Heart right ventricle (tissue), 16 donors: ENCODE results near the gene CCDC194. TPM values are rescaled to one million over a fixed set of nuclear protein-coding genes. Genes with fewer than 3 reads are reported as not detected.
A peak's percentile ranks its signal among the peaks of the same experiment; 100 is the strongest.

Experiments used
- ATAC-seq, 8 donors: fragments of 200-7000 bp; cut with Tn5 transposase; one replicate each; pipeline ENCODE4 v1.9.1; 2020; ENCODE audit warnings: mild to moderate bottlenecking in 8 of 8, moderate library complexity in 8 of 8, moderate number of reproducible peaks in 1 of 8
- DNase-seq, 2 donors: peaks; one replicate each; pipeline ENCODE4 v3.0.0-alpha.2; 2020
- H3K27ac ChIP-seq, 10 donors: fragments of 200-600 bp; sonication (generic) in 2 of 10; one replicate each; pipeline versions ENCODE4 v1.5.0 to v1.8.0; 2020 to 2022; ENCODE audit warnings: mild to moderate bottlenecking in 3 of 10
- H3K27me3 ChIP-seq, 7 donors: fragments of 200-600 bp; one replicate each; pipeline ENCODE4 v1.8.0; 2021 to 2022; ENCODE audit warnings: mild to moderate bottlenecking in 2 of 7
- H3K36me3 ChIP-seq, 9 donors: fragments of 200-600 bp; sonication (generic) in 1 of 9; one replicate each; pipeline versions ENCODE4 v1.5.0 to v1.8.0; 2020 to 2022; ENCODE audit warnings: mild to moderate bottlenecking in 2 of 9
- H3K4me1 ChIP-seq, 9 donors: fragments of 200-600 bp; sonication (generic) in 1 of 9; one replicate each; pipeline versions ENCODE4 v1.5.0 to v1.8.0; 2020 to 2022; ENCODE audit warnings: mild to moderate bottlenecking in 4 of 9
- H3K4me3 ChIP-seq, 10 donors: fragments of 200-600 bp; sonication (generic) in 2 of 10; one replicate each; pipeline versions ENCODE4 v1.5.0 to v1.8.0; 2020 to 2022; ENCODE audit warnings: mild to moderate bottlenecking in 7 of 10, moderate library complexity in 2 of 10
- H3K9me3 ChIP-seq, 11 donors: fragments of 200-600 bp in 10 of 11; sonication (generic) in 2 of 11; one replicate each; pipeline versions ENCODE4 v1.5.0 to v1.8.0; 2013 to 2022; ENCODE audit warnings: mild to moderate bottlenecking in 2 of 11, control low read depth in 1 of 11, moderate library complexity in 1 of 11
- WGBS, 2 donors: extraction: QIAGEN DNeasy Blood & Tissue Kit; methylation state at CpG; one replicate each; pipeline ENCODE4 v1.1.7; 2013; ENCODE audit warnings: inconsistent platforms in 1 of 2; 5-methylcytosine and 5-hydroxymethylcytosine counted together
- intact Hi-C, 10 donors: fragments of 100-400 bp; cut with DNase I; formaldehyde crosslinking; loops; one replicate each; pipeline versions ENCODE4 v1.11.1 to v1.14.2; 2022
- long read RNA-seq, 3 donors: library from polyadenylated mRNA; unstranded; transcript quantifications; one replicate each; pipeline ENCODE4 v2.0.0, GENCODE V29; 2020 to 2021
- polyA plus RNA-seq, 2 donors: library from polyadenylated mRNA; stranded (reverse); fragments of 200-250 nt; gene quantifications; one replicate each; pipeline ENCODE4 v1.2.3, GENCODE V29; 2013
- total RNA-seq, 10 donors: library from RNA; stranded (reverse); fragmentation: NEBNext Ultra II Directional in 3 of 10; extraction: Animal tissue kit (Norgen Biotek cat#: 25700) in 3 of 10; gene quantifications; one replicate each; pipeline versions ENCODE4 v1.2.1 to v1.2.4, GENCODE V29; 2021 to 2023
- TF ChIP-seq, protein P1 (sequence below), 9 donors: fragments of 200-600 bp; sonication (generic) in 2 of 9; IDR thresholded peaks; one replicate each; pipeline versions ENCODE4 v1.5.0 to v1.8.0; 2021 to 2022; ENCODE audit warnings: antibody characterized with exemption in 9 of 9, mild to moderate bottlenecking in 5 of 9, moderate library complexity in 1 of 9
- donor health status: Arrhythmogenic right ventricular cardiomyopathy.
- donor health status: ischemic (EF 13 %, LVEDD 7.1; RV severe dilation, severe dysfunction).
- donor health status: healthy with polysubstance abuse.
- donor health status: DM: no; HTN: yes; CAD: no.
- donor health status: DM: no; HTN: no; CAD: no.
- donor health status: ischemic (EF 25% LVEDD 6.9; RV normal size, moderate dysfunction).
- donor health status: ischemic (EF 25% LVEDD 5.7; RV mildly dilated, moderate dysfunction).
- donor health status: healthy.
- donor health status: DM: yes; HTN: yes; CAD: no.
- donor health status: Ischemic cardiomyopathy.
- donor health status: ischemic (EF 35%, LVEDD 5.7; RV mildly dilated, moderate dysfunction).
- donor health status: nonischemic (EF 11% LVEDD 7.7; RV severe dilation, severe dysfunction).
- donor health status: DM: yes; HTN: yes; CAD: no.
- donor health status: PGD.
- donor health status: ischemic (EF 29% LVEDD 5.4; RV normal size, mild dysfunction).
- donor health status: nonischemic (EF 23%, LVEDD 6.1; RV moderate dilation, normal function).

The CCDC194 gene, protein sequence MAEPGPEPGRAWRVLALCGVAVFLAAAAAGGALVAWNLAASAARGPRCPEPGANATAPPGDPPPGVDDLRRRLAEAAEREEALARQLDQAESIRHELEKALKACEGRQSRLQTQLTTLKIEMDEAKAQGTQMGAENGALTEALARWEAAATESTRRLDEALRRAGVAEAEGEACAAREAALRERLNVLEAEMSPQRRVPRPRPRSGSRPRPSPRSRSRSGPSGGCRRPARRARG
- total RNA-seq (under 1 TPM in 3 of 10 donors, not detected in 7; 0.44 to 0.51 (median 0.50) TPM), polyA plus RNA-seq (1 to 10 TPM in 1 of 2 donors, not detected in 1; 1.0 TPM)
- long read RNA-seq, donor 1, result 0 reads
- long read RNA-seq, donor 2, result 0 reads
- long read RNA-seq, donor 3, result 0 reads

DNA sequence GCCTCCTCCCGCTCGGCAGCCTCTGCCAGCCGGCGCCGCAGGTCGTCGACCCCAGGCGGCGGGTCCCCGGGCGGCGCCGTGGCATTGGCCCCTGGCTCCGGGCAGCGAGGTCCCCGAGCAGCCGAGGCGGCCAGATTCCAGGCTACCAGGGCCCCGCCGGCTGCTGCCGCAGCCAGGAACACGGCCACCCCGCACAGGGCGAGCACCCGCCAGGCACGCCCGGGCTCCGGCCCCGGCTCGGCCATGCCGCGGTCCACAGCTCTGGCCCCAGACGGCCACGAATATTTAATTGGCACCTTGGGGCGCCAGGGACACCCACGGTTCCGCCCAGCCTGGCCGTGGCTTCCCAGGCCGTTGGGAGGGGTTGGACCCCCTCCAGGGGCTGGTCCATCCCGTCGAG lies at the start of gene CCDC194:
CCDC194 (minus strand) TSS at position 283 of the 400 bp plus-strand sequence; CDS start at position 245, 38 bp downstream.
- H3K9me3 ChIP-seq, result peaks cover 0 to 11% (median 0%) of the 10 kb centered on the region in 11 donors
- H3K27me3 ChIP-seq, result peaks cover 0 to 50% (median 15%) of the 10 kb centered on the region in 7 donors
- H3K27ac ChIP-seq, result peak within 1 kb of the TSS in 1 of 10 donors; percentile 64
- ATAC-seq (no peak), DNase-seq (no peak)
- intact Hi-C loops, result loop anchor here in 4 of 10 donors (5.0 to 10.0 kb wide), 3 partner anchors 71 to 102 kb away; partner anchors contain the start of gene NXNL1 (in 1 of the 4)
- peaks cover 0 to 20% (median 0%) of the 10 kb centered on the region in 9 donors for H3K36me3 ChIP-seq
- no peak within 1 kb of the TSS for H3K4me3 ChIP-seq
- H3K4me1 ChIP-seq, result peaks cover 0 to 37% (median 19%) of the 10 kb centered on the region in 9 donors
- WGBS, 2 donors, result 17 to 26% methylated on average over 37 to 41 of the region's 41 CpGs
- TF ChIP-seq, protein P1, sequence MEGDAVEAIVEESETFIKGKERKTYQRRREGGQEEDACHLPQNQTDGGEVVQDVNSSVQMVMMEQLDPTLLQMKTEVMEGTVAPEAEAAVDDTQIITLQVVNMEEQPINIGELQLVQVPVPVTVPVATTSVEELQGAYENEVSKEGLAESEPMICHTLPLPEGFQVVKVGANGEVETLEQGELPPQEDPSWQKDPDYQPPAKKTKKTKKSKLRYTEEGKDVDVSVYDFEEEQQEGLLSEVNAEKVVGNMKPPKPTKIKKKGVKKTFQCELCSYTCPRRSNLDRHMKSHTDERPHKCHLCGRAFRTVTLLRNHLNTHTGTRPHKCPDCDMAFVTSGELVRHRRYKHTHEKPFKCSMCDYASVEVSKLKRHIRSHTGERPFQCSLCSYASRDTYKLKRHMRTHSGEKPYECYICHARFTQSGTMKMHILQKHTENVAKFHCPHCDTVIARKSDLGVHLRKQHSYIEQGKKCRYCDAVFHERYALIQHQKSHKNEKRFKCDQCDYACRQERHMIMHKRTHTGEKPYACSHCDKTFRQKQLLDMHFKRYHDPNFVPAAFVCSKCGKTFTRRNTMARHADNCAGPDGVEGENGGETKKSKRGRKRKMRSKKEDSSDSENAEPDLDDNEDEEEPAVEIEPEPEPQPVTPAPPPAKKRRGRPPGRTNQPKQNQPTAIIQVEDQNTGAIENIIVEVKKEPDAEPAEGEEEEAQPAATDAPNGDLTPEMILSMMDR (IDR thresholded peaks at IDR 0.05), result no peak

DNA sequence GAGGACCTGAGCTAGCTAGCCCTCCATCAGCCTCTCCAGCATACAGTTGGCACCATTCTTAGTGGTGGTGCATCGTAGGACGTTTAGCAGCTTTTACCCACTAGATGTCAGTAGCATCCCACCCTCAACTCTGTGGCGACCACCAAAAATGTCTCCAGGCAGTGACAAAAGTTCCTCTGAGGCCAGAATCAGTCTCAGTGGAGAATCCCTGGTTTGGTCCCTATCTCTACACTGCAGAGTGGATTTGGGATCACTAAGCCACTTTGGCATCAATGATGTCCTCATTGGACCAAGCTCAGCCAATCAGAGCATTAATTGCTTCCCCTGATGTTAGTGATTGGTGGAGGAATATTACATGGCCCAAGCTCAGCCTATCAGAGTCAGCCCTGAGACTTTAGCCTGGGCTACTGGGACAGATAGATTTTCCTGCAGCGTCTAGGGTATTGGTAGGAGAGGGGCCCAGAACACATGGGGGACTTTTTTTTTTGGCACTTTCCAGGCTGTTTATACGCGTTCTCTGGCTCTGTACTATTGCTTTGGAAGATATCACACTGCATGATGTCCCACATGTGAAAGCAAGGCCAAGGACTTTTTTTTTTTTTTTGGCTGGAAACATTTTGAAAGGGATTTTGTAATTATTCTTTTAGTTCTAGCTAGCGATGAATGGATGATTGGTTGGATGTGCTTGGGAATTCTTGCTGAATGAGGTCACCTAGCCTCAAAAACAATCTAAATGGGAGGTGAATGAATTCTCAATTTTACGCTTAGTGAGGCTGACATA lies 47.4 kb upstream of the CCDC194 start:
- H3K4me3 ChIP-seq, result no peak overlapping the region
- TF ChIP-seq, protein P1 (IDR thresholded peaks at IDR 0.05), result peak in 7 of 9 donors; percentile 28 to 59 (median 43)
- peak in 6 of 8 donors; percentile 42 to 67 (median 54) for ATAC-seq
- no peaks in the 10 kb centered on the region for H3K4me1 ChIP-seq
- H3K27ac ChIP-seq, result no peak overlapping the region
- 52 to 59% methylated on average over 8 of the region's 8 CpGs for WGBS, 2 donors
- no peaks in the 10 kb centered on the region for H3K27me3 ChIP-seq
- intact Hi-C loops, result no loop called here
- no peaks in the 10 kb centered on the region for H3K36me3 ChIP-seq
- H3K9me3 ChIP-seq, result peaks cover 0 to 8% (median 0%) of the 10 kb centered on the region in 11 donors
- no peak for DNase-seq

DNA sequence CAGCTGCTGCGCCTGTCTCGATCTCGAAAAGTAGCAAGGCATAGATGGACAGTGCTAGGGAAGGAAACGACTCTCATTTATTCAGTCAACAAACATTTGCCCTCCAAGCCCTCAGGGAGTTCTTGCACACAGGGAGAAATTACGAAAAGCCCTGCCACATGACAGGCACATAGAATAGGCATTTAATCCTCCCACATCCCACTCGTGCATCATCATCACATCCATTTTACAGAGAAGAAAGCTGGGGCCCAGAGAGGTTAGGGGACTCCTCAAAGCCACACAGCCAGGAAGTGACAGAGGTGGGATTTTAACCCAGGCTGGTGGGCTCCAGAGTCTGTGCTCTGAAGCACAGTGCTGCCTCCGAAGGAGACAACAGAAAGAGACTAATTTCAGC lies 42.9 kb upstream of the CCDC194 start:
- H3K36me3 ChIP-seq, result peaks cover 0 to 8% (median 0%) of the 10 kb centered on the region in 9 donors
- DNase-seq (no peak), ATAC-seq (no peak)
- no peaks in the 10 kb centered on the region for H3K27me3 ChIP-seq
- TF ChIP-seq, protein P1 (IDR thresholded peaks at IDR 0.05), result no peak
- no peak overlapping the region for H3K4me3 ChIP-seq
- H3K9me3 ChIP-seq, result peaks cover 0 to 12% (median 0%) of the 10 kb centered on the region in 11 donors
- WGBS, 2 donors, result 85 to 86% methylated on average over 7 of the region's 7 CpGs
- intact Hi-C loops, result no loop called here
- H3K4me1 ChIP-seq, result no peaks in the 10 kb centered on the region
- H3K27ac ChIP-seq, result no peak overlapping the region

DNA sequence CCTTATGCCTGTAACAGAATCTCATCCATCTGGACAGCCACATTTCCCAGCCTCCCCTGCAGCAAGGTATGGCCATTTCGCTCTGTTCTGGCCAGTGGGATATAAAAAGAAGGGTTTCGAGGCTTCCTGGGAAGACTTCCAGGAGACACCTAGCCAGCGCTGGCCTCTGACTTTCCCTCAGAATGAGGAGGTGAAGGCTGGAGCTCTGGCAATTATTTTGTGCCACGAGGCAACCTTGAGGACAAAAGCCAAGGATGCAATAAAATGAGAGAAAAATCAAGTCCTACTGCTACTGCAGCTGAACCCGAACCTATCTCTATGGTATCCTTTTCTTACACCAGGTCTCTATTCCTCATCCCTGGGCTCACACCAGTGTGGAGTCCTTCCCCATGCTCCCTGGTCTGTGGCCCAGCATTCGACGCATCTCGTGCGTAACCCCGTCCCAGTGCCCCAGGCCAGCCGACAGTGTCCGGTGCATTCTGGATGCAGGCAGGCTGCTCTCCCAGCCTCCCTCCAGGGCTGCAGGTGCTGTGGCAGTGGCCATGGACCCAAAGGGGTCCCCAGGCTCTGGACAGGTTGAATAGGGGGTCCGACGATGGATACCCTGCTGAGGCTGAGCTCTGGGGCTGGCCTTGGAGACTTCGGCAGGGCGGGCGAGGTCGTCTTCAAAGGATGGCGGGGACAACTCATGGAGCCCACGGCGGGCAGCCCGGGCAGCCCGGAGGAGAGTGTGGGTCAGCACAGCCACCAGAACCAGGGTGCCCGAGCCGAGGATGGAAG lies 42.3 kb upstream of the CCDC194 start:
- no peak for ATAC-seq
- no peak for DNase-seq
- no peaks in the 10 kb centered on the region for H3K4me1 ChIP-seq
- H3K36me3 ChIP-seq, result peaks cover 0 to 8% (median 0%) of the 10 kb centered on the region in 9 donors
- TF ChIP-seq, protein P1 (IDR thresholded peaks at IDR 0.05), result no peak
- intact Hi-C loops, result no loop called here
- no peaks in the 10 kb centered on the region for H3K27me3 ChIP-seq
- peaks cover 0 to 7% (median 0%) of the 10 kb centered on the region in 11 donors for H3K9me3 ChIP-seq
- 95 to 98% methylated on average over 25 of the region's 25 CpGs for WGBS, 2 donors
- no peak overlapping the region for H3K4me3 ChIP-seq
- H3K27ac ChIP-seq, result no peak overlapping the region
